BJ (cell line): Measurements from ENCODE around the gene WWOX. TPM values are rescaled to one million over a fixed set of nuclear protein-coding genes. Genes with fewer than 3 reads are reported as not detected.

ENCODE experiments used
- CTCF ChIA-PET: fragments of 350-600 bp; formaldehyde crosslinking; extraction: SDS; loops from one replicate; lab custom pipeline; 2021; ENCODE audit warnings: antibody characterized with exemption, inconsistent platforms; lab: Yijun Ruan, JAX
- POLR2A ChIA-PET: fragments of 300-600 bp; sonication (Branson Sonifier 250); formaldehyde crosslinking; extraction: SDS; loops from one replicate; lab custom pipeline; 2021; ENCODE audit warnings: antibody characterized with exemption; lab: Charles Lee
- DNase-seq: peaks from one replicate; pipeline ENCODE4 v3.0.0-alpha.2; 2011; ENCODE audit warnings: low read depth
- H3K27me3 ChIP-seq: 2 replicates; pipeline ENCODE4 v1.6.0; 2011; ENCODE audit warnings: low read length; ENCODE audit not compliant: control insufficient read depth, insufficient read depth
- H3K36me3 ChIP-seq: 2 replicates; pipeline ENCODE4 v1.5.1; 2011; ENCODE audit warnings: low read length; ENCODE audit not compliant: control insufficient read depth, insufficient read depth
- H3K4me3 ChIP-seq: 2 replicates; pipeline ENCODE4 v1.5.1; 2011; ENCODE audit warnings: low read depth, mild to moderate bottlenecking, control low read depth, low read length
- CTCF ChIP-seq: IDR thresholded peaks from 2 replicates; pipeline ENCODE4 v1.5.1; 2011; ENCODE audit warnings: low read depth, mild to moderate bottlenecking, control low read depth, inconsistent platforms, low read length, moderate library complexity; ENCODE audit not compliant: insufficient read depth
- polyA plus RNA-seq: library from polyadenylated mRNA; depleted of rRNA; stranded (reverse); fragments of >200 nt; gene quantifications from 2 replicates; pipeline ENCODE4 v1.2.3, GENCODE V29; 2011

WWOX gene
- polyA plus RNA-seq, 1 experiment = 3.1 TPM

- CTCF ChIA-PET = no interaction called here
- H3K36me3 ChIP-seq = no peaks in the 10 kb centered on the region
- POLR2A ChIA-PET = no interaction called here
- DNase-seq = no peak
- no peak for TF ChIP-seq CTCF
- H3K27me3 ChIP-seq = no peaks in the 10 kb centered on the region
- no peak overlapping the region for H3K4me3 ChIP-seq
Observed at GRCh38 chr16:78399384-78399783, 299.9 kb downstream of the WWOX start.

GRCh38 chr16:78402833-78403232, 303.4 kb downstream of the WWOX start:
- POLR2A ChIA-PET = no interaction called here
- H3K4me3 ChIP-seq = no peak overlapping the region

GRCh38 chr16:78405040-78405439, 305.6 kb downstream of the WWOX start:
- Histone ChIP-seq H3K36me3 (no peaks in the 10 kb centered on the region), H3K4me3 (no peak overlapping the region), H3K27me3 (no peaks in the 10 kb centered on the region)
- POLR2A ChIA-PET = no interaction called here
- CTCF ChIA-PET = interaction anchor here (0.6 kb wide), 1 partner anchor 29 kb away, joined by 3 read pairs; no protein-coding TSS in a partner anchor
- DNase-seq = no peak
- TF ChIP-seq CTCF = no peak

More at GRCh38 chr16:78402833-78403232, 303.4 kb downstream of the WWOX start:
- H3K27me3 ChIP-seq = no peaks in the 10 kb centered on the region
- no peak for DNase-seq
- CTCF ChIA-PET = no interaction called here
- H3K36me3 ChIP-seq = no peaks in the 10 kb centered on the region
- TF ChIP-seq CTCF = no peak

GRCh38 chr16:78405833-78406232, 306.4 kb downstream of the WWOX start:
- Histone ChIP-seq H3K36me3 (no peaks in the 10 kb centered on the region), H3K27me3 (no peaks in the 10 kb centered on the region), H3K4me3 (no peak overlapping the region)
- DNase-seq = no peak
- CTCF ChIA-PET = interaction anchor here (0.6 kb wide), 1 partner anchor 29 kb away, joined by 3 read pairs; no protein-coding TSS in a partner anchor
- TF ChIP-seq CTCF = no peak
- POLR2A ChIA-PET = no interaction called here

GRCh38 chr16:78407191-78407590, 307.7 kb downstream of the WWOX start:
- no peak for DNase-seq
- ChIA-PET POLR2A (no interaction called here), CTCF (no interaction called here)
- Histone ChIP-seq H3K27me3 (no peaks in the 10 kb centered on the region), H3K4me3 (no peak overlapping the region), H3K36me3 (no peaks in the 10 kb centered on the region)
- TF ChIP-seq CTCF = no peak
